Measurements from ENCODE around the gene ADAT3.

GRCh38 chr19:1884291-1884718 is 20.9 kb upstream of the ADAT3 start:
- TF ChIP-seq, protein P1, sequence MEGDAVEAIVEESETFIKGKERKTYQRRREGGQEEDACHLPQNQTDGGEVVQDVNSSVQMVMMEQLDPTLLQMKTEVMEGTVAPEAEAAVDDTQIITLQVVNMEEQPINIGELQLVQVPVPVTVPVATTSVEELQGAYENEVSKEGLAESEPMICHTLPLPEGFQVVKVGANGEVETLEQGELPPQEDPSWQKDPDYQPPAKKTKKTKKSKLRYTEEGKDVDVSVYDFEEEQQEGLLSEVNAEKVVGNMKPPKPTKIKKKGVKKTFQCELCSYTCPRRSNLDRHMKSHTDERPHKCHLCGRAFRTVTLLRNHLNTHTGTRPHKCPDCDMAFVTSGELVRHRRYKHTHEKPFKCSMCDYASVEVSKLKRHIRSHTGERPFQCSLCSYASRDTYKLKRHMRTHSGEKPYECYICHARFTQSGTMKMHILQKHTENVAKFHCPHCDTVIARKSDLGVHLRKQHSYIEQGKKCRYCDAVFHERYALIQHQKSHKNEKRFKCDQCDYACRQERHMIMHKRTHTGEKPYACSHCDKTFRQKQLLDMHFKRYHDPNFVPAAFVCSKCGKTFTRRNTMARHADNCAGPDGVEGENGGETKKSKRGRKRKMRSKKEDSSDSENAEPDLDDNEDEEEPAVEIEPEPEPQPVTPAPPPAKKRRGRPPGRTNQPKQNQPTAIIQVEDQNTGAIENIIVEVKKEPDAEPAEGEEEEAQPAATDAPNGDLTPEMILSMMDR (IDR thresholded peaks at IDR 0.05; ENCODE audit: borderline replicate concordance, extremely low read depth, low read length, poor library complexity, severe bottlenecking) = no peak
- no peak for TF ChIP-seq EZH2 (IDR thresholded peaks at IDR 0.05; ENCODE audit: borderline replicate concordance, low read depth, low read length, severe bottlenecking)
